Smooth muscle cell (in vitro differentiated cells): ENCODE measurements around the gene PRKCZ. TPM values are rescaled to one million over a fixed set of nuclear protein-coding genes. Genes with fewer than 3 reads are reported as not detected.

ENCODE experiments used
- DNase-seq: peaks from one replicate; lab custom pipeline; 2025; ENCODE audit not compliant: unreplicated experiment; lab: John Stamatoyannopoulos, UW
- H2AFZ ChIP-seq: fragments of 200-600 bp; sonication (generic); 2 replicates; pipeline ENCODE4 v1.6.0; 2016; ENCODE audit warnings: antibody characterized with exemption, low read depth, mild to moderate bottlenecking
- H3F3A ChIP-seq: fragments of 200-600 bp; sonication (generic); 2 replicates; pipeline ENCODE4 v1.6.0; 2017; ENCODE audit warnings: antibody characterized with exemption, low read depth
- H3K27ac ChIP-seq: fragments of 200-600 bp; sonication (generic); 2 replicates; pipeline ENCODE4 v1.5.1; 2016; ENCODE audit warnings: low read depth, mild to moderate bottlenecking
- H3K27me3 ChIP-seq: fragments of 200-600 bp; sonication (generic); 2 replicates; pipeline ENCODE4 v1.6.1; 2016; ENCODE audit warnings: low read depth, mild to moderate bottlenecking
- H3K36me3 ChIP-seq: fragments of 200-600 bp; sonication (generic); 2 replicates; pipeline ENCODE4 v1.5.1; 2016; ENCODE audit warnings: low read depth
- H3K4me1 ChIP-seq: fragments of 200-600 bp; sonication (generic); 2 replicates; pipeline ENCODE4 v1.5.1; 2016; ENCODE audit warnings: low read depth
- H3K4me2 ChIP-seq: fragments of 200-600 bp; sonication (generic); 2 replicates; pipeline ENCODE4 v1.6.0; 2016; ENCODE audit warnings: mild to moderate bottlenecking
- H3K4me3 ChIP-seq: fragments of 200-600 bp; sonication (generic); 2 replicates; pipeline ENCODE4 v1.5.1; 2016; ENCODE audit warnings: mild to moderate bottlenecking
- H3K79me2 ChIP-seq: fragments of 200-600 bp; sonication (generic); 2 replicates; pipeline ENCODE4 v1.6.0; 2016; ENCODE audit warnings: low read depth, mild to moderate bottlenecking
- H3K9ac ChIP-seq: fragments of 200-600 bp; sonication (generic); 2 replicates; pipeline ENCODE4 v1.6.0; 2016; ENCODE audit warnings: low read depth
- H3K9me3 ChIP-seq: fragments of 200-600 bp; sonication (generic); replicated peaks from 2 replicates; pipeline ENCODE4 v1.5.1; 2016; ENCODE audit warnings: low read depth
- H4K20me1 ChIP-seq: fragments of 200-600 bp; sonication (generic); 2 replicates; pipeline ENCODE4 v1.6.0; 2016; ENCODE audit warnings: low read depth
- CTCF ChIP-seq: fragments of 200-600 bp; sonication (generic); IDR thresholded peaks from 2 replicates; pipeline ENCODE4 v1.5.1; 2017; ENCODE audit warnings: borderline replicate concordance, mild to moderate bottlenecking, antibody characterized with exemption; ENCODE audit not compliant: insufficient read depth, poor library complexity, severe bottlenecking
- WGBS: methylation state at CpG from one replicate; pipeline ENCODE4 v1.1.7; 2016; ENCODE audit warnings: low lambda C conversion rate; 5-methylcytosine and 5-hydroxymethylcytosine counted together
- polyA plus RNA-seq: library from polyadenylated mRNA; unstranded; fragments of >200 nt; fragmentation: Nextera tagmentation; extraction: Ambion mirVana; gene quantifications from 2 replicates; pipeline ENCODE4 v1.2.1, GENCODE V29; 2016
- total RNA-seq: library from RNA; depleted of rRNA; stranded (reverse); fragments of >200 nt; gene quantifications from 2 replicates; pipeline ENCODE4 v1.2.3, GENCODE V29; 2014

The PRKCZ gene
- total and polyA plus RNA-seq, 2 experiments from 2014 or later, result 5.8 to 10.3 TPM

- H3K9ac ChIP-seq, result no peak overlapping the region
- no peaks in the 10 kb centered on the region for H3F3A ChIP-seq
- no peaks in the 10 kb centered on the region for H4K20me1 ChIP-seq
- H3K36me3 ChIP-seq, result no peaks in the 10 kb centered on the region
- no peaks in the 10 kb centered on the region for H3K9me3 ChIP-seq
- H3K4me2 ChIP-seq, result no peak overlapping the region
- no peak overlapping the region for H3K4me3 ChIP-seq
- WGBS, result 93% methylated on average over 32 of the region's 46 CpGs
- no peak overlapping the region for H2AFZ ChIP-seq
- no peak for DNase-seq
- TF ChIP-seq CTCF, result no peak
- no peaks in the 10 kb centered on the region for H3K4me1 ChIP-seq
- H3K79me2 ChIP-seq, result no peaks in the 10 kb centered on the region
- H3K27ac ChIP-seq, result no peak overlapping the region
- no peaks in the 10 kb centered on the region for H3K27me3 ChIP-seq
These were observed 22.1 kb upstream of the PRKCZ start for GRCh38 chr1:2027961-2028583.

GRCh38 chr1:2028870-2029560 is 21.2 kb upstream of the PRKCZ start:
- Histone ChIP-seq H4K20me1 (no peaks in the 10 kb centered on the region), H3K9ac (no peak overlapping the region), H3K4me2 (no peak overlapping the region), H3K36me3 (no peaks in the 10 kb centered on the region), H3K9me3 (no peaks in the 10 kb centered on the region), H3K4me1 (no peaks in the 10 kb centered on the region), H3K27ac (no peak overlapping the region), H3K27me3 (no peaks in the 10 kb centered on the region), H3K79me2 (no peaks in the 10 kb centered on the region), H2AFZ (no peak overlapping the region), H3K4me3 (no peak overlapping the region), H3F3A (no peaks in the 10 kb centered on the region)
- DNase-seq, result no peak
- TF ChIP-seq CTCF, result no peak
- 92% methylated on average over 24 of the region's 26 CpGs for WGBS

DNA sequence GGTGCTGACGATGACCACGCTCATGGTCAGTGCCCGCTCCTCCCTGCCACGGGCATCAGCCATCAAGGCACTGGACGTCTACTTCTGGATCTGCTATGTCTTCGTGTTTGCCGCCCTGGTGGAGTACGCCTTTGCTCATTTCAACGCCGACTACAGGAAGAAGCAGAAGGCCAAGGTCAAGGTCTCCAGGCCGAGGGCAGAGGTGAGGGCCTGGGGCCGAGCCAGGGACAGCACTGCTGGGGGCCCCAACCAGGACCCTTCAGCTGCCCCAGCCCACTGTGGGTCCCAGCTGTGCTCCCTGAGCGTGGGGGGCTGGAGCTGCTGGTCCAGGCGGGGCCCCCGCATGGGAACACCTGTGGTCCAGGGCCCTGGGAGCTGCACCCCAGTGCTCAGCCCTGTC is 20.6 kb upstream of the PRKCZ start:
- no peak overlapping the region for H3K4me2 ChIP-seq
- no peaks in the 10 kb centered on the region for H4K20me1 ChIP-seq
- WGBS, result 96% methylated on average over 15 of the region's 15 CpGs
- H3F3A ChIP-seq, result no peaks in the 10 kb centered on the region
- no peak overlapping the region for H2AFZ ChIP-seq
- H3K9ac ChIP-seq, result no peak overlapping the region
- no peaks in the 10 kb centered on the region for H3K79me2 ChIP-seq
- H3K36me3 ChIP-seq, result no peaks in the 10 kb centered on the region
- TF ChIP-seq CTCF, result no peak
- H3K4me1 ChIP-seq, result no peaks in the 10 kb centered on the region
- no peaks in the 10 kb centered on the region for H3K27me3 ChIP-seq
- H3K27ac ChIP-seq, result no peak overlapping the region
- H3K9me3 ChIP-seq, result no peaks in the 10 kb centered on the region
- no peak overlapping the region for H3K4me3 ChIP-seq
- no peak for DNase-seq
